RCC 7860 (cell line): ENCODE results near the gene SLC4A5.
"Not testable (repeated sequence)": the region's sequence is repeated elsewhere in the genome, so short reads cannot be mapped to it uniquely, and the experiment has no call there.

Experiments used
- DNase-seq: peaks from one replicate; pipeline ENCODE4 v3.0.0-alpha.2; 2015; ENCODE audit warnings: low spot score
- FAIRE-seq: peaks from 2 replicates; lab custom pipeline; 2012; peaks lifted over from hg19 to GRCh38; lab: Jason Lieb, UNC

The SLC4A5 gene

GRCh38 chr2:74201596-74201995 lies 141.6 kb downstream of the SLC4A5 start:
- FAIRE-seq, result no peak
- no peak for DNase-seq

GRCh38 chr2:74201196-74201595 lies 142.0 kb downstream of the SLC4A5 start:
- FAIRE-seq (no peak), DNase-seq (no peak)

GRCh38 chr2:74199871-74200305 lies 143.3 kb downstream of the SLC4A5 start:
- FAIRE-seq, result no peak
- DNase-seq, result no peak

DNA sequence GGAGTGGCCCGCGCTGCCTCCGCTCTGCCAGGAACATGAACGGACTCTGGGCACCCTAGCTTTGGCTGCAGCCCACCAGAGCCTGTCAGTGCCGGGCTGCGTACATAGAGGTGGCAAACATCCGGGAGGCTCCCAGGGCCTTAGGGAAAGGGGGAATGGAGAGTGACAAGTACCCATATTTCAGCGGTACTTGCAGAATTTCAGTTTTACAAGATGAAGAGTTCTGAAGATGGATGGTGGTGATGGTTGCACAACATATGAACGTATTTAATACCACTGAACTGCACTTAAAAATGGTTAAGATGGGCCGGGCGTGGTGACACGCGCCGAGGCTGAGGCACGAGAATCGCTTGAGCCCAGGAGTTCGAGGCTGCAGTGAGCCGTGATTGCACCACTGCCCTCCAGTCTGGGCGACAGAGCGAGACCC lies 143.9 kb downstream of the SLC4A5 start:
- no peak for DNase-seq
- no peak for FAIRE-seq

DNA sequence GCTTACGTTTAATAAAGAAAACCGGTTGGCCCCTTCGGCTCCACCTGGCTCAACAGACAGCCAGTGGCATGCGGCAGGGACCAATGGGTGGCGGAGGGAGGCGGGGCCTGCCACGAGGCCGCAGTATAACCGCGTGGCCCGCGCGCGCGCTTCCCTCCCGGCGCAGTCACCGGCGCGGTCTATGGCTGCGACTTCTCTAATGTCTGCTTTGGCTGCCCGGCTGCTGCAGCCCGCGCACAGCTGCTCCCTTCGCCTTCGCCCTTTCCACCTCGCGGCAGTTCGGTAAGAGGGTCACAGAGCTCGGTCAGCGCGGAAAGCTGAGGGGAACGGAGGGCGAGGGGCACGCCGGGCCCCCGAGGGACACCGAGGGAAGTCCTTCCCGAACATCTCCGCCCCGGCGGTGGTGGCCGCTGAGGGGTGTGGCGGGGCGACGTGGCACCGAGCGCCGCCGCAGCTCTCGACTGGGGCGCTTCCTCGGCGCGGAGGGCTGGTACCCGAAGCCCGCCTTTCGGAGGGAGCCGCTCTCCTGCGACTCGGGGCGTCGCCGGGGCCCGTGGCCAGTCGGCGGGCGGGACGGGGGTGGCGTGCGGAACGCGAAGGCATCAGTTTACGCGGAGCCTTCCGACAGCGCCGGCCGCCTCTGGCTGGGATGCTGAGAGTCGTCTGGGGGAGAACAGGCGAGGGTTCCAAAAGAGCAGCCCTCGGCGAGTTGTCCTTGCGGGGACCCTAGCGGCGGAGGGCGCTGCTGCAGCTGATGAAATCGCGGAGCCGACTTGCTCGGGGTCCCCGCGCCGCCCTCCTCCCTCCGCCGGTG lies 144.5 kb downstream of the SLC4A5 start, which contains the start of gene MTHFD2:
Gene MTHFD2 (plus strand): TSS at position 155 of the 814 bp plus-strand sequence. CDS start 27 bp downstream, at position 182.
- DNase-seq (peak; percentile 96), FAIRE-seq (peak; percentile 69)

GRCh38 chr2:74198023-74198460 lies 145.2 kb downstream of the SLC4A5 start:
- DNase-seq (no peak), FAIRE-seq (no peak)

DNA sequence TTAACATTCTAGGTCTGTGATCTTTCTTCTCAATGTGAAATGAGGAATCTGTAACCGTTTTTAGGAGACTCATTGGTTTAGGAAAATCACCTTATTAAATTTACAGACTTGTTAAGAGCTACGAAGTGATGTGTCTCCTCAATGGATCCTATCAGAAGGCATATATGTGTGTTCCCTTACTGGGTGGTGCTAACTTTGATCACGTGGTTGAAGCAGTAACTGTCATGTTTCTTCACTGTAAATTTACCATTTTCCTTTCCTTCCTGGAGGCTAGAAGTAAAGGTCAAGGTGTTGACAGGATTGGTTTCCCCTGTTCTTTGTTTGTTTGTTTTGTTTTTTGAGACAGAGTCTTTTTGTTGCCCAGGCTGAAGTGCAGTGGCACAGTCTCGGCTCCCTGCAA lies 146.2 kb downstream of the SLC4A5 start:
- no peak for DNase-seq
- FAIRE-seq, result no peak

DNA sequence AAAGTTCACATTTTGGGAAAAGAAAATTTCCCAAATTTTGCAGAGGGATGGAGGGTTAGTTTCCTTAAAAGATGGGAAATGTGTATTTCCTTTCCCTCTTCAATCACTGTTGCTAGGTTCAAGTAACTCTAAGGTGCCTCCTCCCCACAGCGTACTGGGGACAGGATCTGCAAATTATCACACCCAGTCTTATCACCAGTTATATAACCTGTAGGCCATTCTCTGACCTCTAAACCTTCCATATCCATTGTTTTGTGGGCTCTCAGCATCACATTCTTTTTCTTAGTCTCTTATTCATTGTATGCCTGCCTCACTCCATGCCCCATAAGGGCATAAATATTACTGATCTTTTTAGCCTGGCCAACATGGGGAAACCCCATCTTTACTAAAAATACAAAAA lies 148.4 kb downstream of the SLC4A5 start:
- FAIRE-seq (no peak), DNase-seq (no peak)

GRCh38 chr2:74191596-74192380 lies 151.4 kb downstream of the SLC4A5 start:
- DNase-seq, result no peak
- FAIRE-seq, result no peak

GRCh38 chr2:74188696-74189095 lies 154.5 kb downstream of the SLC4A5 start:
- no peak for DNase-seq
- no peak for FAIRE-seq

DNA sequence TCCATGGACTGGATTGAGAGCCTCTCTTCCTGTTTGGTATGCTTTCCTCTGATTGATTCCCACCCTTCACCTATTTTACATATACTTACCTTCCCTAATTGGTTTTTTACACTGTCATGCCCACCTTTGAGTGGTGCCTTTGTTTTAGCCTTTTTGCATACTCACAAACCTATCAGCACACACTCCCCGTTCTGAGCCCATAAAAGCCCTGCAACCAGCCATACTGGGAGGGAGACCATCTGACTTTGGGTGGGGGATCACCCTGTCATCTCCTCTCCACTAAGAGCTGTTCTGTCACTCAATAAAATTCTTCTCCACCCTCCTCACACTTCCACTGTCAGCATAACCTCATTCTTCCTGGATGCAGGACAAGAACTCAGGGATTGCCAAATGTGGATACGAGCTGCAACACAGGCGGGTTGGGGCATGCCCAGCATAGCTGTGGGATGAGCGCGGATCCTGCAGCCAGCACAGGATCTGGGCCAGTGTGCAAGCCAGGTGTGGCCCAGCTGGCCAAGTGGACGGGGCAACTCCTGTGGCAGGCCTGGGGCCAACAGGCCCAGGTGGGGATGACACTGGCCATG lies 155.1 kb downstream of the SLC4A5 start:
- FAIRE-seq (no peak), DNase-seq (no peak)

DNA sequence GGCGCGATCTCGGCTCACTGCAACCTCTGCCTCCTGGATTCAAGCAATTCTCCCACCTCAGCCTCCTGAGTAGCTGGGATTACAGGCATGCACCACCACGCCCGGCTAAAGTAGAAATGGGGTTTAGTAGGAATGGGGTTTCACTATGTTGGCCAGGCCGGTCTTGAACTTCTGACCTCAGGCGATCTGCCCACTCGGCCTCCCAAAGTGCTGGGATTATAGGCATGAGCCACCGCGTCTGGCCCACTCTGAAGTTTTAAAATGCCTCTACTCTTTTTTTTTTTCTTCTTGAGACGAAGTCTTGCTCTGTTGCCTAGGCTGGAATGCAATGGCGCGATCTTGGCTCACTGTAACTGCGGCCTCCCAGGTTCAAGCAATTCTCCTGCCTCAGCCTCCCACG lies 156.5 kb downstream of the SLC4A5 start:
- not testable (repeated sequence) for FAIRE-seq, DNase-seq

DNA sequence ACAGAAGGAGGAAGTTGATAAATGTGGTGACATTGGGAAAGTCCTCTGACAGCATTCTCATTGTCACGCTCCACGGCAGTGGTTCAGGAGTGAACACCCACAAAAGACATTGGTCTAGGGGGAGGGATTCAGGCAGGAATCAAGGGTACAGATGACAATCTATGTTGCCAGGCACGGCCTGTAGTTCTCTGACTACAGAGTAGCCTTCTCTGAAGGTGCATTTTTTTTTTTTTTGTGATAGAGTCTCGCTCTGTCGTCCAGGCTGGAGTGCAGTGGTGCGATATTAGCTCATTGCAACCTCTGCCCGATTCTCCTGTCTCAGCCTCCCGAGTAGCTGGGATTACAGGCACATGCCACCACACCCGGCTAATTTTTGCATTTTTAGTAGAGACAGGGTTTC lies 157.2 kb downstream of the SLC4A5 start:
- DNase-seq (no peak), FAIRE-seq (no peak)

- DNase-seq (no peak), FAIRE-seq (no peak)
Observed at GRCh38 chr2:74183878-74184277, 159.3 kb downstream of the SLC4A5 start.

DNA sequence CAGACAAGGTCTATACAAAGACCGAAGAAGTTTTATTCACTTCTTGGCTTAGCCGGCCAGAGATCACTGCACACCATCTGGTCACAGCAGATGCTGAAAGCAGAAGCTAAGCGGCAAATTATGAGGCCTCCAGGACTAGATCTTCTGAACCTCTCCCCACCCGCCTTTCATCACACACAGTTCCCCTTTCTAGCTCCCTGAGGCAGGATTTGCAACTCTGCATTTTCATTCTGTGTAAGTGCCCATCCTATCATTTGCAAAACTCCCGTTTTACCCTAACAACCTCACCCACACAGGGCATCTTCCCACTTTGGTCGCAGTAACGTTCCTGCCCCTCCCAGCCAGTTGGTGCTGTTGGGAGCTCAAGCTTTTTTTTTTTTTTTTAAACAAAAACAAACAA lies 161.5 kb downstream of the SLC4A5 start:
- DNase-seq (no peak), FAIRE-seq (no peak)

DNA sequence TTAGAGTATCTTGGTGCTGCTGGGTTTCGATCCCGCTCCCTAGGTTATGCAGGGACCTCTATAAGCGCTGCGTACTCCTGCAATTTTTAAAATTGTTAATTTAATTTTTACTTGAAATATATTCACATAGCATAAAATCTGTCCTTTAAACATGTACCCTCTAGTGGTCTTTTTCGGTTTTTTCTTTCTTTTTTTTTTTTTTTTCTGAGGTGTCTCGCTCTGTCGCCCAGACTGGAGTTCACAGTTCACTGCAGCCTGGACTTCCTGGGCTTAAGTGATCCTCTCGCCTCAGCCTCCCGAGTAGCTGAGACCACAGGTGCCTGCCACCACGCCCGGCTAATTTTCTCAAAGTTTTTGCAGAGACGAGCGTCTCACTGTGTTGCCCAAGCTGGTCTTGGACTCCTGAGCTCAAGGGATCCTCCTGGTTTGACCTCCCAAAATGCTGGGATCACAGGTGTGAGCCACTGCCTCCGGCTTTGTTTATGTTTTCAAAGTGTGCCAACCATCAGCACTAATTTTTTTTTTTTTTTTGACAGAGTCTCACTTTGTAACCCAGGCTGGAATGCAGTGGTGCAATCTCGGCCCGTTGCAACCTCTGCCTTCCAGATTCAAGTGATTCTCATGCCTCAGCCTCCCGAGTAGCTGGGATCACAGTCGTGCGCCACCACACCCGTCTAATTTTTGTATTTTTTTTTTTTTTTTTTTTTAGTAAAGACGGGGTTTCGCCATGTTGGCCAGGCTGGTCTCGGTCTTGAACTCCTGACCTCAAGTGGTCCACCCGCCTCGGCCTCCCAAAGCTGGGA lies 164.0 kb downstream of the SLC4A5 start:
- no peak for FAIRE-seq
- no peak for DNase-seq

DNA sequence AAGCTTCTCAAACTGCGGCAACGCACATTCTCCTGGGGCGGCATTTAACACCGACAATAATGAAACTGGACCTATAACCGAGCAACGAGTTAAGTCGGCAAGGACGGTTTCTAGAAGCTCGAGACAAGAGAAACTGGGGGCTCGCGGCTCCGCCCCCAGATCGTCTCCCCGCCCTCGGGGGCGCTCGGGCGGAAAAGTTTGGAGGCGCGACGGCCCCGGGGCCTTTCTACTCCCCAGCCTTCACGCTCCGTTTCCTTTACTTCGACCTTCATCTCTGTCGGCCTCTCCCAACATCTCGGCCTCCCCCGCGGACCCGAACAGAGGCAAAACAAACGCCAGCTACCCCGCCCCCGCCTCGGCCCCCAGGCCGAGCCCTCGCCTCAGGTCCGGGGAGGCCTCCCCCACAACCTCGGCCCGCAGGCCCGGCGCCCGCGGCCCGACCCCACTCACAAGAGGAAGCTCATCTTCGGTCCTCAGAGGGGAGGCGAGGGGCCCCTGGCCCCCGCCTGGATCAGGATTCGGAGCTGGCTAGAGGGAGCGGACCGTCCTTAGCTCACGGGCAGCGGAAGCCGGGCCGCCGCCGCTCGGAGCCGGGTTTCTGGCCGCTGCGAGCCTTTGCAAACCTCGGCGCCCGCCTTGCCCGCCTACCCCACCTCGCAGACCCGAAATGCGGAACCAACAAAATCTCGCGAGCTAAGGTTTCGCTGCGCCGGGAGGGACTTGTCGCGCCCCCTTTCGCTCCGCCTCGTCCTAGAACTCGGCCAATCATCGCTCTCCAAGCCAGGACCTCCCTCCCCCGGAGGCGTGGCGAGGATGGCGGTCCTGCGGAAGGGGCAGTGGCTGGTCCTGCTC lies 164.8 kb downstream of the SLC4A5 start, which contains the start of gene MOB1A:
Gene MOB1A (minus strand): TSS at position 669 of the 852 bp plus-strand sequence. CDS start 205 bp downstream, at position 464.
- DNase-seq, result peak; percentile 93
- FAIRE-seq, result peak; percentile 90

- FAIRE-seq, result no peak
- no peak for DNase-seq
Observed at GRCh38 chr2:74177696-74178095, 165.5 kb downstream of the SLC4A5 start.

DNA sequence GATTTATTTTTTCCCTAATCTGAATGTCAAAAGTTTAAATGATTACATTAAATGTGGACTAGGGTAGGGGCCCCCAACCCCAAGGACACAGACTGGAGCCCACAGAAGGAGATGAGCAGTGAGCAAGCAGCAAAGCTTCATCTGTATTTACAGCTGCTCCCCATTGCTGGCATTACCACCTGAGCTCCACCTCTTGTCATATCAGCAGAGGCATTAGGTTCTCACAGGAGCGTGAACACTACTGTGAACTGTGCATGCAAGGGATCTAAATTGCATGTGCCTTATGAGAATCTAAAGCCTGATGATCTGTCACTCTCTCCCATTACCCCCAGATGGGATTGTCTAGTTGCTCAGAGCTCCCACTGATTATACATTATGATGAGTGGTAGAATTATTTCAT lies 168.3 kb downstream of the SLC4A5 start:
- no peak for FAIRE-seq
- no peak for DNase-seq

DNA sequence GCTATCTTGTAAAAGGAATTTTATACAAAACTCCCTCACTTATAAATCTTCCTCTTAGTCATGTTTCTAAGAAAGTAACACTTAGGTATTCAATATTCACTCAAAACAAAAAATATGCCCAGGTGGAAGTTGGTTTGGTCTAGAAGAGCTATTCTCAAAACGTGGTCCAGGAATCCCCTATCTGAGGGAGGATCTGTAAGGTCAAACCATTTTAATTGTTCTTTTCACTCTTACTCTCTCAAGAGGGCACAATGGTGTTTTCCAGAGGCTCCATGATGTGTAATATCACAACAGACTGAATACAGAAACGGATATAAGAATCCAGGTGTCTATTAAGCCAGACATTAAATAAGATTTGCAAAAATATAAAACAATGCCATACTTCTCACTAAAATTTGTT lies 174.5 kb downstream of the SLC4A5 start:
- no peak for FAIRE-seq

More for the DNA sequence above, 174.5 kb downstream of the SLC4A5 start:
- DNase-seq, result no peak
